ENCODE measurements around the gene CEND1. TPM values are rescaled to one million over a fixed set of nuclear protein-coding genes. Genes with fewer than 3 reads are reported as not detected.
A peak's percentile ranks its signal among the peaks of the same experiment; 100 is the strongest.

CEND1 gene
- total and polyA plus RNA-seq, 2 of the 4 experiments (the other 2 are of a cell fraction): 0.90 to 4.0 TPM

DNA sequence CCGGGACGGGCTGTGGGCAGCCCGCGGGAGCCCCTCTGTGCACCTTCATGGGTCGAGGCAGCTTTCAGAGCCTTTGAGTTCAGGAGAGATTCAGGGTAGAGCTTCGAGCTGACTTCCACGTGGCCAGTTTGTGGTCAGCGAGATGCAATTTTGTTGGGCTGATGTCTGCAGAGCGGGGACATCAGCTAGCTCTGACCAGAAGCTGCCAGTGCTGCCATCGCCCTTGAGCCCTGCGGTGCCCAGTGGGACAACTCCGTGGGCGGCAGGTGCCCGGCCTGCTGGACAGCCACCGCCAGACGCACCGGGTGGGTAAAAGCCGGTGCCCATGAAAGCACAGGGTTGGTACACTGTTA lies 41.9 kb downstream of the CEND1 start:
- no peaks in the 10 kb centered on the region for H3K9me3 ChIP-seq (ENCODE audit: control insufficient read depth, insufficient read depth, low read length)
- peak overlapping the region; percentile 78 for H3K4ac ChIP-seq (ENCODE audit: low read depth, low read length)
- peak overlapping the region; percentile 62 for H3K56ac ChIP-seq (ENCODE audit: extremely low read depth, insufficient read depth, low read length)
- H4K91ac ChIP-seq (ENCODE audit: insufficient read depth, low read depth, low read length): peak overlapping the region; percentile 72
- peaks cover 9% of the 10 kb centered on the region for H3K4me1 ChIP-seq (ENCODE audit: control insufficient read depth, insufficient read depth, low read length)
- no peak for DNase-seq
- dilution Hi-C loops (cut with HindIII; ENCODE audit: low sequenced_read_pairs, unreplicated experiment): no loop called here
- peak overlapping the region; percentile 100 for H3K4me3 ChIP-seq (ENCODE audit: insufficient read depth, low read depth, low read length)
- H2BK15ac ChIP-seq (ENCODE audit: low read depth, low read length): no peak overlapping the region
- H2AK5ac ChIP-seq (ENCODE audit: low read depth, low read length): peak overlapping the region; percentile 83
- peaks cover 16% of the 10 kb centered on the region for H3K9me1 ChIP-seq (ENCODE audit: insufficient read depth, low read length)
- H3K23ac ChIP-seq (ENCODE audit: low read depth, low read length): peak overlapping the region; percentile 77
- no peaks in the 10 kb centered on the region for H3K27me3 ChIP-seq (ENCODE audit: control insufficient read depth, insufficient read depth, low read length)
- peak overlapping the region; percentile 69 for H3K4me2 ChIP-seq (ENCODE audit: low read depth, low read length)
- intact Hi-C loops (cut with micrococcal nuclease): no loop called here
- H2BK120ac ChIP-seq (ENCODE audit: low read depth, low read length): peak overlapping the region; percentile 75
- H2AFZ ChIP-seq (replicated peaks; ENCODE audit: low read length, poor library complexity): peak overlapping the region; percentile 99
- peak overlapping the region; percentile 97 for H2AK9ac ChIP-seq (replicated peaks; ENCODE audit: low read depth, low read length, poor library complexity)
- H4K5ac ChIP-seq (ENCODE audit: low read depth, low read length): peak overlapping the region; percentile 71
- peaks cover 4% of the 10 kb centered on the region; the same call in 1 of the 2 replicates for H3K36me3 ChIP-seq (ENCODE audit: control insufficient read depth, insufficient read depth, low read length)
- no TSS peak for BruUV-seq (replicated peaks)
- H3K27ac ChIP-seq (ENCODE audit: insufficient read depth, low read length): peak overlapping the region; percentile 94
- peak; percentile 2 for ATAC-seq (ENCODE audit: low read depth)
- H4K20me1 ChIP-seq (ENCODE audit: insufficient read depth, low read length): peaks cover 41% of the 10 kb centered on the region
- H3K79me1 ChIP-seq (ENCODE audit: low read depth in 1 of 2, low read length in 2 of 2): peaks cover 14 to 50% of the 10 kb centered on the region in 2 experiments
- peak overlapping the region; percentile 79 for H3K14ac ChIP-seq (replicated peaks; ENCODE audit: low read depth, low read length)
- 13% methylated on average over 8 of the region's 18 CpGs; no CpG with 5 or more reads in 1 of the 2 experiments for WGBS, 2 experiments (ENCODE audit: extremely low coverage in 2 of 2, insufficient read length in 1 of 2)
- TF ChIP-seq POLR2A (IDR thresholded peaks at IDR 0.05; ENCODE audit: low read depth, low read length) (no peak; the same call in 1 of the 2 replicates), NFE2L2 (IDR thresholded peaks at IDR 0.05; ENCODE audit: low read depth, low read length) (no peak), MAFK (IDR thresholded peaks at IDR 0.05; ENCODE audit: low read depth, low read length) (no peak), CHD1 (IDR thresholded peaks at IDR 0.05; ENCODE audit: low read depth, low read length) (no peak), SMC3 (IDR thresholded peaks at IDR 0.05; ENCODE audit: low read depth, low read length) (no peak), MAZ (IDR thresholded peaks at IDR 0.05; ENCODE audit: borderline replicate concordance, low read depth, low read length) (no peak), FOS (IDR thresholded peaks at IDR 0.05; ENCODE audit: low read depth, low read length) (no peak), MXI1 (IDR thresholded peaks at IDR 0.05; ENCODE audit: borderline replicate concordance, low read depth, low read length) (0 out of 2 replicates have a peak, but pooled peaks have one; percentile 62)
- TF ChIP-seq, protein P1, sequence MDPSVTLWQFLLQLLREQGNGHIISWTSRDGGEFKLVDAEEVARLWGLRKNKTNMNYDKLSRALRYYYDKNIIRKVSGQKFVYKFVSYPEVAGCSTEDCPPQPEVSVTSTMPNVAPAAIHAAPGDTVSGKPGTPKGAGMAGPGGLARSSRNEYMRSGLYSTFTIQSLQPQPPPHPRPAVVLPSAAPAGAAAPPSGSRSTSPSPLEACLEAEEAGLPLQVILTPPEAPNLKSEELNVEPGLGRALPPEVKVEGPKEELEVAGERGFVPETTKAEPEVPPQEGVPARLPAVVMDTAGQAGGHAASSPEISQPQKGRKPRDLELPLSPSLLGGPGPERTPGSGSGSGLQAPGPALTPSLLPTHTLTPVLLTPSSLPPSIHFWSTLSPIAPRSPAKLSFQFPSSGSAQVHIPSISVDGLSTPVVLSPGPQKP (IDR thresholded peaks at IDR 0.05; ENCODE audit: borderline replicate concordance, low read depth, low read length): no peak
- TF ChIP-seq, protein P2, sequence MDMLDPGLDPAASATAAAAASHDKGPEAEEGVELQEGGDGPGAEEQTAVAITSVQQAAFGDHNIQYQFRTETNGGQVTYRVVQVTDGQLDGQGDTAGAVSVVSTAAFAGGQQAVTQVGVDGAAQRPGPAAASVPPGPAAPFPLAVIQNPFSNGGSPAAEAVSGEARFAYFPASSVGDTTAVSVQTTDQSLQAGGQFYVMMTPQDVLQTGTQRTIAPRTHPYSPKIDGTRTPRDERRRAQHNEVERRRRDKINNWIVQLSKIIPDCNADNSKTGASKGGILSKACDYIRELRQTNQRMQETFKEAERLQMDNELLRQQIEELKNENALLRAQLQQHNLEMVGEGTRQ (IDR thresholded peaks at IDR 0.05; ENCODE audit: low read depth, low read length): peak; percentile 15; the same call in 1 of the 2 replicates
- TF ChIP-seq, protein P3, sequence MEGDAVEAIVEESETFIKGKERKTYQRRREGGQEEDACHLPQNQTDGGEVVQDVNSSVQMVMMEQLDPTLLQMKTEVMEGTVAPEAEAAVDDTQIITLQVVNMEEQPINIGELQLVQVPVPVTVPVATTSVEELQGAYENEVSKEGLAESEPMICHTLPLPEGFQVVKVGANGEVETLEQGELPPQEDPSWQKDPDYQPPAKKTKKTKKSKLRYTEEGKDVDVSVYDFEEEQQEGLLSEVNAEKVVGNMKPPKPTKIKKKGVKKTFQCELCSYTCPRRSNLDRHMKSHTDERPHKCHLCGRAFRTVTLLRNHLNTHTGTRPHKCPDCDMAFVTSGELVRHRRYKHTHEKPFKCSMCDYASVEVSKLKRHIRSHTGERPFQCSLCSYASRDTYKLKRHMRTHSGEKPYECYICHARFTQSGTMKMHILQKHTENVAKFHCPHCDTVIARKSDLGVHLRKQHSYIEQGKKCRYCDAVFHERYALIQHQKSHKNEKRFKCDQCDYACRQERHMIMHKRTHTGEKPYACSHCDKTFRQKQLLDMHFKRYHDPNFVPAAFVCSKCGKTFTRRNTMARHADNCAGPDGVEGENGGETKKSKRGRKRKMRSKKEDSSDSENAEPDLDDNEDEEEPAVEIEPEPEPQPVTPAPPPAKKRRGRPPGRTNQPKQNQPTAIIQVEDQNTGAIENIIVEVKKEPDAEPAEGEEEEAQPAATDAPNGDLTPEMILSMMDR (conservative IDR thresholded peaks at IDR 0.05; ENCODE audit: low read depth, low read length): no peak
- peak overlapping the region; percentile 5; the same call in 1 of the 2 replicates for H2BK20ac ChIP-seq (ENCODE audit: low read depth, low read length)
- peak overlapping the region; percentile 98 for H2BK5ac ChIP-seq (ENCODE audit: low read depth, low read length, poor library complexity, severe bottlenecking)
- CTCF ChIA-PET: interaction anchor here (1.0 to 1.9 kb wide), 3 partner anchors 9 to 20 kb away, joined by 3 to 4 read pairs (median 3); no protein-coding TSS in a partner anchor
- POLR2A ChIA-PET (ENCODE audit: unreplicated experiment): no interaction called here
- in situ Hi-C loops (cut with MboI; ENCODE audit: low sequenced_read_pairs): no loop called here
- H3K18ac ChIP-seq (ENCODE audit: low read depth, low read length): peak overlapping the region; percentile 81
- peak overlapping the region; percentile 53 to 57; a peak in 2 of 4 replicates for H4K8ac ChIP-seq (ENCODE audit: low read depth in 2 of 2, low read length in 2 of 2)
- peak overlapping the region; percentile 92 for H3K9ac ChIP-seq (ENCODE audit: low read depth, low read length)

Data from IMR-90 (cell line).